Ishikawa (cell line): ENCODE results near the gene GMDS.

ENCODE experiments used
- CEBPB ChIP-seq: IDR thresholded peaks from 2 replicates; pipeline ENCODE4 v1.6.1; 2012
- EGR1 ChIP-seq: IDR thresholded peaks from 2 replicates; pipeline ENCODE4 v1.6.1; 2012
- EP300 ChIP-seq: IDR thresholded peaks from 2 replicates; pipeline ENCODE4 v1.6.1; 2012; ENCODE audit warnings: borderline replicate concordance
- FOXM1 ChIP-seq: IDR thresholded peaks from 2 replicates; pipeline ENCODE4 v1.6.1; 2012; ENCODE audit warnings: low read depth, borderline replicate concordance
- MAX ChIP-seq: IDR thresholded peaks from 2 replicates; pipeline ENCODE4 v1.6.1; 2012
- TAF1 ChIP-seq: IDR thresholded peaks from 2 replicates; pipeline ENCODE4 v1.6.1; 2012; ENCODE audit warnings: low read depth, mild to moderate bottlenecking
- TCF12 ChIP-seq: IDR thresholded peaks from 2 replicates; pipeline ENCODE4 v1.6.1; 2012; ENCODE audit warnings: low read depth
- TEAD4 ChIP-seq: IDR thresholded peaks from 2 replicates; pipeline ENCODE4 v1.6.1; 2012
- TF ChIP-seq, protein P1 (sequence below): IDR thresholded peaks from 2 replicates; pipeline ENCODE4 v1.6.1; 2012; ENCODE audit warnings: low read depth, mild to moderate bottlenecking

GRCh38 chr6:1612974-1613306 is 632.5 kb downstream of the GMDS start:
- TF ChIP-seq EP300 (no peak), TEAD4 (no peak), FOXM1 (no peak), TAF1 (no peak), MAX (no peak), TCF12 (no peak), CEBPB (no peak), EGR1 (no peak)
- TF ChIP-seq, protein P1, sequence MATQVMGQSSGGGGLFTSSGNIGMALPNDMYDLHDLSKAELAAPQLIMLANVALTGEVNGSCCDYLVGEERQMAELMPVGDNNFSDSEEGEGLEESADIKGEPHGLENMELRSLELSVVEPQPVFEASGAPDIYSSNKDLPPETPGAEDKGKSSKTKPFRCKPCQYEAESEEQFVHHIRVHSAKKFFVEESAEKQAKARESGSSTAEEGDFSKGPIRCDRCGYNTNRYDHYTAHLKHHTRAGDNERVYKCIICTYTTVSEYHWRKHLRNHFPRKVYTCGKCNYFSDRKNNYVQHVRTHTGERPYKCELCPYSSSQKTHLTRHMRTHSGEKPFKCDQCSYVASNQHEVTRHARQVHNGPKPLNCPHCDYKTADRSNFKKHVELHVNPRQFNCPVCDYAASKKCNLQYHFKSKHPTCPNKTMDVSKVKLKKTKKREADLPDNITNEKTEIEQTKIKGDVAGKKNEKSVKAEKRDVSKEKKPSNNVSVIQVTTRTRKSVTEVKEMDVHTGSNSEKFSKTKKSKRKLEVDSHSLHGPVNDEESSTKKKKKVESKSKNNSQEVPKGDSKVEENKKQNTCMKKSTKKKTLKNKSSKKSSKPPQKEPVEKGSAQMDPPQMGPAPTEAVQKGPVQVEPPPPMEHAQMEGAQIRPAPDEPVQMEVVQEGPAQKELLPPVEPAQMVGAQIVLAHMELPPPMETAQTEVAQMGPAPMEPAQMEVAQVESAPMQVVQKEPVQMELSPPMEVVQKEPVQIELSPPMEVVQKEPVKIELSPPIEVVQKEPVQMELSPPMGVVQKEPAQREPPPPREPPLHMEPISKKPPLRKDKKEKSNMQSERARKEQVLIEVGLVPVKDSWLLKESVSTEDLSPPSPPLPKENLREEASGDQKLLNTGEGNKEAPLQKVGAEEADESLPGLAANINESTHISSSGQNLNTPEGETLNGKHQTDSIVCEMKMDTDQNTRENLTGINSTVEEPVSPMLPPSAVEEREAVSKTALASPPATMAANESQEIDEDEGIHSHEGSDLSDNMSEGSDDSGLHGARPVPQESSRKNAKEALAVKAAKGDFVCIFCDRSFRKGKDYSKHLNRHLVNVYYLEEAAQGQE: no peak
